Pons (tissue), 1 donor: ENCODE results near the gene PTPRN2.
"Not testable (repeated sequence)": the region's sequence is repeated elsewhere in the genome, so short reads cannot be mapped to it uniquely, and the experiment has no call there.

Source experiments
- DNase-seq: peaks from one replicate; pipeline ENCODE4 v3.0.0-alpha.2; 2016; ENCODE audit warnings: low spot score

Gene PTPRN2

DNA sequence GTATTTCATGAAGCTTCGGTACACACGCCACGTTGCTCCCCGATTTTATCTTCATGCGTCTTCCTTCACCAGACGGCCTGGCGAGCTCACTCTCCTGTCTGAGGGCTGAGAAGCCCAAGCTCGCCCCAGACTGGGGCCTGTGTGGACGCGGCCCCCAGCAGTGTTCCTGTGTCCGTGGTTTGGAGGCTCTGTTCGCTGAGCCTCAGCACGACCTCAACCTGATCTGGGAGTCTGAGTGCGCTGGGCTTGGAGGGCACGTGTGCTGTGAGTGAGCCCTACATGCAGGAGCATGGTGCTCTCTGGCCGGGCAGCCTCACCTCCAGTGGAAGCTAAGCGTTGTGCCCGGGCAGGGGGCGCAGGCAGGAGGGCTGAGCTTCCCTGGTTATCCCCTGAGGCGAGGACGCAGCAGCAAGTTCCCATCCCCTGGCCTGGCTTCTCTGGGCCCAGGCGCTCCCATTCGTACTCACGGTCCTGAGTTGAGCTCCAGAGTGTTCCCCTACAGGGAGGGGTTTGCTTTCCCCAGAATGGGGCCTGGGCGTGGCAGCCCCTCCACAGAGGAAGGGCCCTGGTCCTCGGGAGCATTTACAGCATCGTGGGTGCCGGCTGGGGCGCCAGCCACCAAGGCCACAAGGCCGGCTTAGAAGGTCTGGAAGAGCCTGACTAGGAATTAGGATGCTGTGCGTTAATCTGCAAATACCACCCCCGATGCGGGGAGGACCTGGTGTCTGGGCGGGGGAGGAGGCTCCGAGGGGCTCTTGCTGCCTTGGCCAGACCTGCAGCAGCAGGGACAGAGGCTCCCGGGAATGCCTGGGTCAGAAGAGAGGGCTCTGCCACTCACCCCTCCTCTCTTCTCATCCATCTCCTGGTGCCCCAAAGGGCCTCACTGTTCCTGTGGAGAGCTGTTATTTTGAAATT is 850.2 kb downstream of the PTPRN2 start:
- no peak for DNase-seq

DNA sequence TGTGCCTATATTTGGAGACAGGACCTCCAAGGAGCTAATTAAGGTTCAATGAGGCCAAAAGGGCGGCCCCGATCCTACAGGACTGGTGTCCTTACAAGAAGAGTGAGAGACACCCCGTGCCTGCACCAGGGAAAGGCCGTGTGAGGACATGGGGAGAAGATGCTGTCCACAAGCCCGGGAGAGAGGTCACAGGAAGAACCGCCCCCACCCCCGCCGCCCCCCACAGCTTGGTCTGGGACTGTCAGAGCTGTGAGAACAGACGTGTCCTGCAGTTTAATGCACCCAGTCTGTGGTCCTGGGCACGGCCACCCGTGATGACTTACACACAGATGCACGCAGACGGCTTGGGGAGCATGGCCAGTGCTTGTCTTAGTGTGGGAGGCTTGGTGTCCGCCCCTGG is 851.3 kb downstream of the PTPRN2 start:
- no peak for DNase-seq

DNA sequence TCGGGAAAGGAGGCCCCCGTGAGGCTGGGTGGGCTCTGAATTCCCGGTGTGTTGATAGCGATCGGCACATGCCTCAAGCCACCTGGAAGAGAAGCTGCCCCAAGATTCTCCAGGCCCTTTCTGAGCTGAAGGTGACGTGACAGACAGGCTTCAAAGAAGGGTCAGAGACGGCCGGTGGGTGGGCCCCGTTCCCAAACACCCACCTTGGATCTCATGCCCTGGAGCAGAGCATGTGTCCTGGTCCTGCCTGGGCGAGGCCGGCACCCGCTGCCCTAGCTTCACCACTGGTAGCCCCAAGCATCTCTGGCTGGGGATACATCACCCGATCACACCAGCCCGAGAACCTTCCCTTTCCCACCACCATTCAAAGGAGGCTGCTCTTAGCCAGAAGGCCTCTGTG is 851.8 kb downstream of the PTPRN2 start:
- DNase-seq, result no peak

DNA sequence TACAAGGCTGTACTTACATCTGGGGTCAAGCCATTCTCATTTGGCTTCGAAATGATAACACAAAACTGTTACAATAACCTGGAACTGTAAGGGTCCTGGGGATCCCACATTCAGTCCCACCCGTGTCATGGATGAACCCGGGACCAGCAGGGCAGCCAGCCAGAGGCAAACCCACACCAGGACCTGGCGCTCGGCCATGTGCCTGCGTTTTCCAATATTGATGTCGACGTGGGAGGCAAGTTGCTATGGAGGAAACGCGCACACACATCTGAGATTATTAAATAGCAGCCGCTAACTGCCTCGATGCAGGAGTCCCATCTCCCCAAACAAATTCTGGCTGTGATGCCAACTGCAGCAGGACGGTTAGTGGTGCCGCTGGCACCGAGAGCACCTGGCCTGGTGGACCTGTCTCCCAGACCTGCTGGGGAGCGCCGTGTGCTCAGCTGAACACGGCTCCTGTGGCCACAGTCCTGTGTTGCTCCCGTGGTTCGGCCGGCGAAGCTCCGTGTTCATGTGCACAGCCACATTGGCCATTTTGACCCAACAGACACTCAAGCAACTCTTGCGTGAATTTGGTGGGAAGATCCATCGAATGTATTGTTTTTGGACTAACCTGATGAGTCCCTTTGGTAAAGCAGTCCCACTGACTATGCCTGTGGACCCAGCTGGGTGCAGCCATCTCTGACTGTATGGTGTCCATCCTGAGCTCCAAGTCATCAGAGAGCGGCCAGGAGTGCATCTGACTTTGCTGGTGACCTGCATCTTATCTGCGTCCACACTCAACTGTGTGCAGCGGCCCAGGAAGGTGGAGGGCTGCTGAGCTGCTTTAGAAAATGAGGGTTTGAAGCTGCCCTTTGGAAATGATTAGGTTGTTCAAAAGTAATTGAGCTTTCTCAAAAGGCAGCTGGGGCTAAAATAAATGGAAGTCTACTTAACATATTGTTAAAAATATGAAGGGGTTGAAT is 852.7 kb downstream of the PTPRN2 start:
- DNase-seq, result no peak

DNA sequence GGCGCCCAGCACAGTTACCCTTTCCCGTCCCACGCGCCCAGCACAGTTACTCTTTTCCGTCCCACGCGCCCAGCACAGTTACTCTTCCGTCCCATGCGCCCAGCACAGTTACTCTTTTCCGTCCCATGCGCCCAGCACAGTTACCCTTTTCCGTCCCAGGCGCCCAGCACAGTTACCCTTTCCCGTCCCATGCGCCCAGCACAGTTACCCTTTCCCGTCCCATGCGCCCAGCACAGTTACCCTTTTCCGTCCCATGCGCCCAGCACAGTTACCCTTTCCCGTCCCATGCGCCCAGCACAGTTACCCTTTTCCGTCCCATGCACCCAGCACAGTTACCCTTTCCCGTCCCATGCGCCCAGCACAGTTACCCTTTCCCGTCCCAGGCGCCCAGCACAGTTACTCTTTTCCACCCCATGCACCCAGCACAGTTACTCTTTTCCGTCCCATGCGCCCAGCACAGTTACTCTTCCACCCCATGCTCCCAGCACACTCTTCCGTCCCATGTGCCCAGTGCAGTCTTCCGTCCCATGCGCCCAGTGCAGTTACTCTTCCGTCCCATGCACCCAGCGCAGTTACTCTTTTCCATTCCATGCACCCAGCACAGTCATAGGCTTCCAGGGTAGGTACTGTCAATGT is 853.7 kb downstream of the PTPRN2 start:
- not testable (repeated sequence) for DNase-seq

DNA sequence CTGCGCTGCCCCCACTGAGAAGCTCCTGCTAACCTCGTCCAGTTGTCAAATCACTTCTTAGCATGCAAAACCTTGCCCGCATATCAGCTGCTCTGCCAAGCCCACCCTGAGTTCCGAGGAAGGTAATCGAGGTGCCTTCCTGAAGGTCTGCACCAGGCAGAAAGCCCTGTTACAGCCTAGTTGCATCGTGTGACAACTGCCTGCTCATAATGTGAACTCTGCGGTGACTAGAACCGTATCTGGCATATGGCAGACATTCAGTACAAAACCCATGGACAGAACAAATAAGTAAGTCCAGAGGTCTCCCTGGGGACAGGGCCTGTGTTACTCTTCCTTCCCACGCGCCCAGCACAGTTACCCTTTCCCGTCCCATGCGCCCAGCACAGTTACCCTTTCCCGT is 856.5 kb downstream of the PTPRN2 start:
- no peak for DNase-seq

DNA sequence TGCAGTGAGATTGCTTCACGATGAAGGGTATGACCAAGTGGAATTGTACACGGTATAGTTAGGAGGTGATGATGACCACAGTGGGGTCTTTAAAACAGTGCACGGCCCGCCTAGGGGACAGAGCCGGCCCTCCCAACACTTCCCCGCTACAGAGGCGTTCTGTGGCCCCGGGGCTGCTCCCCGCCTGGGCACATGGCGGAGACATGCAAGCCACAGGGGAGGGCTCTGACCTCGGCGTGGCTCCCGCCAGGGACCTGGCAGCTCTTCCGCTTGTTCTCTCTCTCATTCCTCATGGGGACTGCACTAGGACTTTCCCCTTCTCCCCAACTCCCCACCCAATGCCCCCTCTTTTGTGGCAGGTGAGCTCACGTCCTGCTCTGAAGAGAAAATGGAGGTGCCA is 857.0 kb downstream of the PTPRN2 start:
- DNase-seq, result no peak

DNA sequence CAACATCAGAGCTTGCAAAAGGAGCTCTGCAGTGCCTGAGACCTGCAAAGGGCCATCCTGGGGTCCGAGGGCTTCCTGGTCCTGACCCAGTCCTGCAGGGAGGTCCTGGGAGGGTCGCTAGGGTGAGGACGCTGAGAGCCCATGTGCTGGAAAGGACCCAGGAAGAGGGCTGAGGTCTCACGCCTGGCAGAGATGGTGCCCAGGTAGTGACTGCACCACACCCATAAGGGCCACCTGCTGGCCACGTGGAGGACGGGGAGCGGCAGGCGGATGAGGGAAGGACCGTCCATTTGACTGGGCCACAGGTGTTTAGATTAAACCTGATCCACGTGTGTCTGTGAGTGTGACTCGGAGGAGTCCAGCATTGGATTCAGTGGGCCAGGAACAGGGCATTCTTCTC is 858.1 kb downstream of the PTPRN2 start:
- DNase-seq, result no peak

DNA sequence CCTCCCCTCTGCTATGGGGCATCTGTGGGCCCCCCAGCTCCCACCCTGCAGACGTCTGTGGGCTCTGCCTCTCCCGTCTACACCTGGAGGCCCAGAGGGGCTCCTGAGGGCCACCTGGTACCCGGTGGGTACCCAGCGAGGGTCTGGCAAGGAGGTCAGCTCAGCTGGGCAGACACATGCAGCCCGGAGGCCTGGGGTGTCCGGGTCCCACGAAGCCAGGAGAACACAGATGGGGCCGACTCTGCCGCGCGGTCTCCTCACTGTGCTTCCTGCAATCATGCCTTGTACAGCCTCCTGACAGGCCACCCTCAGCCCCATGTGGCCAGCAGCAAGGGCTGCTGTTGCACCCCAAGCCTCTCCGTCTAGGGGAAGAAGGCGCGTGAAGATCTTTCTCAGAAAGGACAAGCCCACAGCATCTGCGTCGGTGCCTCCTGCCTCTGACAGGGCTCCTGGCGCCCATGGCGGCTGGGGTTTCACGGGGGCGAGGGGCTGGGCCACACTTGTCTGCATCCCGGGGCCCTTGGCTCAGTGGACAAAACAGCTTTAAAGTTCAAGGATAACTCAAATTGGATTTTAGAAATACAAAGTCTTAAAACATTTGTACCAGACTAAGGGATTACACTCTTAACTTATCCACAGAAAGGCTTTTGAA is 859.5 kb downstream of the PTPRN2 start:
- no peak for DNase-seq

DNA sequence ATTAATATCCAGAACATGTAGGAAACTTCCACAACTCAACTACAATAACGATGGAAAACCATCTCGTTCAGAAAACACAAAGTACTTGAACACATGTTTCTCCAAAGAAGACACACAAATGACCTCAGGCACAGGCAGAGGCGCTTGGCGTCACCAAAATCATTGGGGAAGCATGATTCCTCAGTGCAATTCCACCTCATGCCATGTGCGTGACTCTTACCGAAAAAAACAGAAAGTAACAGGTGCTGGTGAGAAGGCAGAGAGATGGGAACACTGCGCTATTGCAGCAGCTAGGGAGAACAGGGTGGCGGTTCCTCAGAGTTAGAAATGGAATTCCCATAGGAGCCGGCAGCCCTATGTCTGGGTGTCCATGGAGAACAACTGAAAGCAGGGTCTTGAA is 860.9 kb downstream of the PTPRN2 start:
- no peak for DNase-seq

DNA sequence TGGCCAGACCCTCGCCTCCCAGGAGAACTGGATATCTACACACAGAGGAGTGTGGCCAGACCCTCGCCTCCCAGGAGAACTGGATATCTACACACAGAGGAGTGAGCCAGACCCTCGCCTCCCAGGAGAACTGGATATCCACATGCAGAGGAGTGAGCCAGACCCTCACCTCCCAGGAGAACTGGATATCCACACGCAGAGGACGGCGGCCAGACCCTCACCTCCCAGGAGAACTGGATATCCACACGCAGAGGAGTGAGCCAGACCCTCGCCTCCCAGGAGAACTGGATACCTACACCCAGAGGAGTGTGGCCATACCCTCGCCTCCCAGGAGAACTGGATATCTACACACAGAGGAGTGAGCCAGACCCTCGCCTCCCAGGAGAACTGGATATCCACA is 862.3 kb downstream of the PTPRN2 start:
- not testable (repeated sequence) for DNase-seq

DNA sequence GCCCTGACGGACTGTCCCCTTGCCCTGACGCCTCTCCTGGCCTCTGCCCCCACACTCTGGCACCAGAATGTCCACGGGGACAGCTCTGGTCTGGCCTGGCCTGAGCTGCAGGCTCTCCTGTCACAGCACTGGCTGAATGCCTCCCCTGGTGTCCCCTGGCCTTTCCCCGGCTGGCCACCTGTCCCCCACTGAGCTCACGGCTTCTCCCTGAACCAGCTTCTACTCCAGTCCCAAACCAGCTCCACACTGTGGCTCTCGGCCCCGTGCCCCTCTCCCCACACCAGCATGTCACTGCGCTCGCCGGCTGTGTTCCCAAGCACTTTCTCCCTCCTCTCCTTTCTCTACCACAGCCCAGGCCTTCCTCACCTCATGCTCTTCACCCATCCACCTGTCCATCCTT is 864.4 kb downstream of the PTPRN2 start:
- no peak for DNase-seq

DNA sequence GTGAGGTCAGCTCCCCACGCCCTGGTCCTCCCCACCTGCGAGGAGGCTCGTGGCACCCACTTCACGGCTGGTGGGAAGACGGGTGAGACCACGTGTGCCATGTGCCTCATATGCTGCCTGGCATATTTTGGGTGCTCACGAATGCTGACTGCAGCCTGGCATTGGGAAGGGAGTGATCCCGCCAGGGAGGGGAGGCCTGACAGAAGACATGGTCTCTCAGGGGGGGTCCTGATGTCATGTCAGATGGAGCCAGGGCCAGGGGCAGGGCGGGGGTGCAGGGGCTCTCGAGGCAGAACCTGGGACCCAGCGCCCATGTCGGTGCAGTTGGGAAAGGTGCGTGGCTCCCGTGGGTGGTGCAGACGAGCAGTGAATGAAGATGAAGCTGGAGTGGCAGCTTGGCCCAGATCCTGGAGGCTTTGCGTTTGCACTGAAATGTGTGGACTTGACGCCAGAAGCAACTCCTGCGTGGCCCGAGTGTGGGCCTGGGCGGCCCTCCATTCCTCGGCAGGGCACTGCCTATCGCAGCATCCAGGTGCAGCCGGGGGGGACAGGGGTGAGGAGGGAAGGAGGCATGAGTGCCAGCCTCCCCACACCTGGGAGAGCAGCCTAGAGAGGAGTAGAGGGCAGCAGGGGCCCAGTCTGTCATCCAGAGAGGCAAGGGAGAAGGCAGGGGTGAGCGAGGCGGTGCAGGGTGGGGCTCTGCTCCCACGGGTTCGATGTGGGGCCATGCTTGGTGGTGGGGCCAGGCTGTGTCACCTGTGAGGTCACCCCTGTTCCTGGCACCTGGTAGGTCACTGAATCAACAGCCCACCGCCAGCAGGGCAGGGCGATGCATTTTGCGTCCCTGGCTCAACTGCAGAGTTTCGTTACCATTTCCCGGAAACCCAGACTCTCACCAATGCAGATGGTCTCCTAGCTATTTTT is 865.2 kb downstream of the PTPRN2 start:
- DNase-seq, result no peak

DNA sequence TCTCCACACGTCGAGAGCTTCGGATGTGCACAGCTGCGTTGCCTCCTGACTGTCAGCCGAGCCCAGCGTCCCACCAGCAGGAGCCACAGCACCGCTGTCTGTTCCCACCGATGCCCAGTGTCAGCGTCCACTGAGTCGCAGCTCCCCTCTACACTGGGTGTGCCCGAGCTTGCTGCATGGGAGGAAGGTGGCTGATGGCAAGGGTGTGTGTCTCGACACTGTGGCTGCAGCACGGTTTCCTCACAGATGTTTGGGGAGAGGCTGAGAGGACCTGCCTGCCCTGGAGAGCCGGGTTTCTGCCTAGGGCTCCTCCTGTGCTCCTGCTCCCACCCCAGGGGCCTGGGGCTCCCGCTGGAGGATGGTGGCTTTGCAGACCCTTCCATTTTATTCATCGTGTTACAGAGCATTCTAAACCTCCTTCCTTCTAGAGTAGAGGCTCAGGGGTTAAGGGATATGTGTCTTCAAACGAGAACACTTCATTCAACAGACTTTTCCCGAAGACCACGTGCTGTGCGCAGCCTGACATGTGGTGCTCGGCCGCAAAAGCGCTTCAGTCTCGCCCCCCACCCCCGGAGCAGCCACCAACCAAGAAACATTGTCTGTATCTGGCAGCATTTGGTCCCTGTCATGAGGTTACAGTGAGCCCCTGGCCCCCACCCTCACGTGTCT is 866.0 kb downstream of the PTPRN2 start:
- DNase-seq, result no peak

DNA sequence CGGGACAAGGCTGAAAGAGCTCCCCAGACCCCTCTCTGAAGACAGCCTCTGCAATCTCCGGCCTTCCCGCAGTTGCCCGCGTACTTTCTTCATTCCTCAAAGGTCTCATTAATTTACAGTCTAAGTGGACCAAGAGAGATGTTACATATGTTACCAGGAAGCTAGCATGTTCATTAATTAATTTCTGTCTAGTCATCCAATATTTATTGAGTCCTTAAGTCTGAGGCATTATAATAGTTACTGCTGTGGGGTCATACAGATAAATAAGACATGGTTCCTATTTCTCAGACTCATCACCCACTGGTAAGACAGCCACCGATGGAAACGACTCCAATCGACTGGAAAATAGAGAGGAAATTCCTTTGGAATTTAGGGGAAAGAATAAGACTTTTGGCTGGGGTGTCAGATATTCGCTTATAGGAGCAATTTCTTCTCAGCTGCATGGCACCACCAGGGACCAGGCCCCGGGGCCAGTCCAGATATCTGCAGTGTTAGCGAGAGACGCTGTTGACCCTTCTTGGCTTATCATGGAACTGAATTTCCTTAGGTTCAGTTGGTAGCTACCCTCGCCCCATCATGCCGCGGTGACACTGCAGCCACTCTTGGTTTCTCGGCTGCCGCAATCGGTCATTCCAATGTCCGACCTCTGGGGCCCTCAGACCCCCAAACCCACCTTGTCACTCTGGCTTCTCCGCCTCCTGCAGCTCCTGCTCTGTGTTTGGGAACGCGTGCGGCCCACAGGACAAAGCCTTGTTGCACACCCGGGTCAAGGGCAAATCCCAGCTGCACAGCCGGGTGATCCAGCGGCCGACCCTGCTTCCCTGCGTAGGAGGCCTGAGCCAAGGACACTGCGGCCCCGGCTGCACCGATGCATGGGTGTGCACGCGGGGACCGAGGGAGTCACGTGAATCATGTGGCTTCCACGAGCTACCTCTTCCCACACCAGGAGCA is 867.6 kb downstream of the PTPRN2 start:
- DNase-seq, result no peak

DNA sequence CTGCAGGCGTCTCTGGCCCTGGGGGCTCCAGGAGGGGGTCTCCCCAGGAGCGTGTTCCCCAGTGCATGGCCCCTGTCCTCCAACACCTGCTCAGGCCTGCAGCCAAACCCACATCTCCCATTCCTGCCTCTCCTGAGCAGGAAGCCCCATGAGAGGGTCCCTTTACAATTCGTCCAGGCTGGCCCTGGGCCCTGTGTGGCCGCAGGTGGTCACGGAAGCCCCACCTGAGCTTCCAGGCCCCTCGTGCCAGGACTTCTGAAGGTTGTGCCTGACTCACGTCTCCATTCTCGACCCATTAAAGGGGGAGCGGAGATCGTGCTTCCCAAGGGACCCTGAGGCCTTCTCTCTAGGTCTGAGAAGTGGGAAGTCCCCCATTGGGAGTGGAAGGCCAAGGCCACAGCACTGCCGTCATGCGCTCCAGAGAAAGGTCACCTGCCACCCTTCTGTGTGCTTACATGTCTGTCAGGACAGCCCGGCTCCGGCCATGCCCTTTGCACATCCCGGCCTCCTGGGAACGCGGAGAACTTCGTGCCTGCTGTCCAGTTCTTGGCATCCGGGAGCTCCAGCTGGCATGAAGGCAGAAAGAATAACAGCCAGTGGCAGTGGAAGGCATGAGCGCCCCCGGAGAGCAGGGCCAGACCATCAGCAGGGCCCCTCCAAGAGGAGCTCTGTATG is 868.5 kb downstream of the PTPRN2 start:
- no peak for DNase-seq

DNA sequence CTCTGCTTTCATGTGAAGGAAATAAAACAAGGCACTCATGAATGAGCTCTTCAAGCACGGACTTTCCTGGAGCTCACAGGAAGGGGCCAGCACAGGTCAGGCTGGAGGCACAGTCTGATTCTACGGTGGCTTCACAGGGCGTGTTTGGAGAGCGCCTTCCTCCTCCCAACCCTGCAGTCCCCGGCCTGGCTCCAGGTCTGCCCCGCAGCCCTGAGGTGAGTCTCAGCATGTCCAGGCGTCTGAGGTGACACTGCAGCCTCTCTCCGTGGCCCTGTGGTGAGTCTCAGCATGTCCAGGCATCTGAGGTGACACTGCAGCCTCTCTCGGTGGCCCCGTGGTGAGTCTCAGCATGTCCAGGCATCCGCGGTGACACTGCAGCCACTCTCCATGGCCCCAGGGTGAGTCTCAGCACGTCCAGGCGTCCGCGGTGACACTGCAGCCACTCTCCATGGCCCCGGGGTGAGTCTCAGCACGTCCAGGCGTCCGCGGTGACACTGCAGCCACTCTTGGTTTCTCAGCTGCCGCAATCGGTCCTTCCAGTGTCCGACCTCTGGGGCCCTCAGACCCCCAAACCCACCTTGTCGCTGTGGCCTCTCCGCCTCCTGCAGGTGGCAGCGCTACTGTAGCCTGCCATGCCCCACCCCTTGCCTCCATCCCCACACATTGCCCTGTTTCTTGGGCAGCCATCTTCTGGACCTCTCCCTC is 869.2 kb downstream of the PTPRN2 start:
- DNase-seq, result no peak
